Mesenchymal stem cell (in vitro differentiated cells and primary cell): ENCODE measurements around the gene NFATC1.

Experiments
- DNase-seq: peaks from one replicate; pipeline ENCODE4 v3.0.0-alpha.2; 2013
- H2AFZ ChIP-seq: one replicate; pipeline ENCODE4 v1.6.1; 2013; ENCODE audit warnings: low read depth, mild to moderate bottlenecking, control low read depth, inconsistent platforms, low read length, moderate library complexity
- H2AK5ac ChIP-seq: 2 replicates; pipeline ENCODE4 v1.6.1; 2013; ENCODE audit warnings: low read length, moderate library complexity, mild to moderate bottlenecking, inconsistent platforms; ENCODE audit not compliant: severe bottlenecking
- H2BK120ac ChIP-seq: one replicate; pipeline ENCODE4 v1.6.1; 2013; ENCODE audit warnings: low read depth, mild to moderate bottlenecking, inconsistent platforms, low read length, moderate library complexity
- H2BK12ac ChIP-seq, 2 experiments: one replicate each; pipeline ENCODE4 v1.6.1; 2013; ENCODE audit warnings: inconsistent platforms in 2 of 2, low read length in 2 of 2, mild to moderate bottlenecking in 2 of 2, moderate library complexity in 2 of 2, control low read depth in 1 of 2
- H2BK15ac ChIP-seq: one replicate; pipeline ENCODE4 v1.6.1; 2013; ENCODE audit warnings: mild to moderate bottlenecking, low read depth, inconsistent platforms; ENCODE audit not compliant: poor library complexity, severe bottlenecking
- H2BK5ac ChIP-seq: 2 replicates; pipeline ENCODE4 v1.6.1; 2013; ENCODE audit warnings: low read depth, mild to moderate bottlenecking, low read length, control low read depth, inconsistent platforms; ENCODE audit not compliant: poor library complexity, severe bottlenecking
- H3K14ac ChIP-seq, 2 experiments: one replicate each; pipeline ENCODE4 v1.6.1; 2013; ENCODE audit warnings: inconsistent platforms in 2 of 2, low read length in 2 of 2, control low read depth in 1 of 2, mild to moderate bottlenecking in 1 of 2, moderate library complexity in 1 of 2
- H3K18ac ChIP-seq, 2 experiments: one replicate each; pipeline ENCODE4 v1.6.1; 2013; ENCODE audit warnings: inconsistent platforms in 2 of 2, low read length in 2 of 2, control low read depth in 1 of 2, low read depth in 1 of 2, mild to moderate bottlenecking in 1 of 2
- H3K23ac ChIP-seq, 2 experiments: one replicate each; pipeline ENCODE4 v1.6.1; 2013; ENCODE audit warnings: inconsistent platforms in 2 of 2, low read length in 2 of 2, mild to moderate bottlenecking in 2 of 2, moderate library complexity in 2 of 2, control low read depth in 1 of 2
- H3K27ac ChIP-seq: 2 replicates; pipeline ENCODE4 v1.5.1; 2013; ENCODE audit warnings: mild to moderate bottlenecking, moderate library complexity, low read length, control low read depth, inconsistent platforms; ENCODE audit not compliant: poor library complexity, severe bottlenecking
- H3K27me3 ChIP-seq, 2 experiments: 2 replicates each; pipeline versions ENCODE4 v1.6.1 to v1.7.0; 2013; ENCODE audit warnings: low read length in 2 of 2, mild to moderate bottlenecking in 2 of 2, moderate library complexity in 2 of 2, control low read depth in 1 of 2, inconsistent platforms in 1 of 2; ENCODE audit not compliant: control insufficient read depth in 1 of 2, insufficient read depth in 1 of 2
- H3K36me3 ChIP-seq, 2 experiments: 2 replicates each; pipeline versions ENCODE4 v1.6.1 to v1.7.0; 2013; ENCODE audit warnings: low read length in 2 of 2, control low read depth in 1 of 2, inconsistent platforms in 1 of 2, low read depth in 1 of 2, mild to moderate bottlenecking in 1 of 2; ENCODE audit not compliant: insufficient read depth in 2 of 2, control insufficient read depth in 1 of 2
- H3K4ac ChIP-seq, 2 experiments: one replicate each; pipeline ENCODE4 v1.6.1; 2013; ENCODE audit warnings: inconsistent platforms in 2 of 2, low read length in 2 of 2, mild to moderate bottlenecking in 2 of 2, moderate library complexity in 2 of 2, control low read depth in 1 of 2, low read depth in 1 of 2
- H3K4me1 ChIP-seq: 2 replicates; pipeline ENCODE4 v1.6.1; 2013; ENCODE audit warnings: low read depth, low read length, control low read depth; ENCODE audit not compliant: control insufficient read depth, insufficient read depth
- H3K4me2 ChIP-seq: 2 replicates; pipeline ENCODE4 v1.6.1; 2013; ENCODE audit warnings: low read length, mild to moderate bottlenecking, inconsistent platforms; ENCODE audit not compliant: poor library complexity, severe bottlenecking
- H3K4me3 ChIP-seq, 2 experiments: 2 replicates each; pipeline versions ENCODE4 v1.5.1 to v1.7.0; 2013; ENCODE audit warnings: low read length in 2 of 2, mild to moderate bottlenecking in 2 of 2, control low read depth in 1 of 2, low read depth in 1 of 2; ENCODE audit not compliant: insufficient read depth in 1 of 2
- H3K79me1 ChIP-seq: replicated peaks from 2 replicates; pipeline ENCODE4 v1.6.1; 2013; ENCODE audit warnings: mild to moderate bottlenecking, control low read depth, low read length, inconsistent platforms; ENCODE audit not compliant: poor library complexity, severe bottlenecking
- H3K9ac ChIP-seq: 2 replicates; pipeline ENCODE4 v1.7.0; 2013; ENCODE audit warnings: mild to moderate bottlenecking, low read length, moderate library complexity
- H3K9me3 ChIP-seq: 2 replicates; pipeline ENCODE4 v1.7.0; 2013; ENCODE audit warnings: mild to moderate bottlenecking, low read length; ENCODE audit not compliant: control insufficient read depth
- H4K8ac ChIP-seq: one replicate; pipeline ENCODE4 v1.6.1; 2013; ENCODE audit warnings: inconsistent platforms, mild to moderate bottlenecking, low read length, moderate library complexity
- H4K91ac ChIP-seq: one replicate; pipeline ENCODE4 v1.6.1; 2013; ENCODE audit warnings: mild to moderate bottlenecking, low read length, inconsistent platforms
- WGBS: methylation state at CpG from one replicate; pipeline ENCODE4 v1.1.7; 2013; ENCODE audit warnings: mixed read lengths; 5-methylcytosine and 5-hydroxymethylcytosine counted together

Gene NFATC1

GRCh38 chr18:79427368-79428225 lies 31.9 kb downstream of the NFATC1 start:
- Histone ChIP-seq H3K9ac (no peak overlapping the region), H2BK5ac (no peak overlapping the region), H2BK15ac (no peak overlapping the region), H2AFZ (no peak overlapping the region), H2AK5ac (no peak overlapping the region), H3K18ac (peak overlapping the region in 1 of 2 experiments; percentile 64), H3K9me3 (no peaks in the 10 kb centered on the region), H3K36me3 (peaks cover 0 to 8% of the 10 kb centered on the region in 2 experiments), H3K4ac (no peak overlapping the region), H3K4me3 (no peak overlapping the region), H3K23ac (no peak overlapping the region), H3K4me1 (peaks cover 15% of the 10 kb centered on the region), H3K27ac (no peak overlapping the region), H3K27me3 (peaks cover 13 to 17% of the 10 kb centered on the region in 2 experiments), H4K8ac (peak overlapping the region; percentile 1), H3K79me1 (peaks cover 2% of the 10 kb centered on the region), H4K91ac (no peak overlapping the region), H2BK120ac (no peak overlapping the region), H3K14ac (no peak overlapping the region), H3K4me2 (no peak overlapping the region), H2BK12ac (no peak overlapping the region)
- WGBS, result 55% methylated on average over 29 of the region's 29 CpGs
- DNase-seq, result no peak

- Histone ChIP-seq H3K14ac (peak overlapping the region in 1 of 2 experiments; percentile 58), H2BK120ac (no peak overlapping the region)
- 70% methylated on average over 10 of the region's 10 CpGs for WGBS
These were observed 32.6 kb downstream of the NFATC1 start for GRCh38 chr18:79428287-79428686.

GRCh38 chr18:79429381-79429780 lies 33.7 kb downstream of the NFATC1 start:
- H3K79me1 ChIP-seq, result peaks cover 2% of the 10 kb centered on the region
- no peak for DNase-seq
- H2BK5ac ChIP-seq, result no peak overlapping the region
- no peak overlapping the region for H4K91ac ChIP-seq
- H3K27ac ChIP-seq, result no peak overlapping the region
- no peak overlapping the region for H2BK15ac ChIP-seq
- H2BK12ac ChIP-seq, result no peak overlapping the region
- H3K18ac ChIP-seq, result no peak overlapping the region
- H3K4me2 ChIP-seq, result no peak overlapping the region
- no peaks in the 10 kb centered on the region for H3K9me3 ChIP-seq
- H3K4me1 ChIP-seq, result peaks cover 11% of the 10 kb centered on the region
- H2AFZ ChIP-seq, result no peak overlapping the region
- H3K4me3 ChIP-seq, result no peak overlapping the region
- WGBS, result 90% methylated on average over 14 of the region's 14 CpGs
- H3K27me3 ChIP-seq, result peaks cover 6 to 15% of the 10 kb centered on the region in 2 experiments
- H3K14ac ChIP-seq, result no peak overlapping the region
- no peak overlapping the region for H2BK120ac ChIP-seq
- no peak overlapping the region for H4K8ac ChIP-seq
- peaks cover 0 to 12% of the 10 kb centered on the region in 2 experiments for H3K36me3 ChIP-seq
- no peak overlapping the region for H3K23ac ChIP-seq
- no peak overlapping the region for H3K4ac ChIP-seq
- H3K9ac ChIP-seq, result no peak overlapping the region
- no peak overlapping the region for H2AK5ac ChIP-seq

More at GRCh38 chr18:79428287-79428686, 32.6 kb downstream of the NFATC1 start:
- peaks cover 0 to 8% of the 10 kb centered on the region in 2 experiments for H3K36me3 ChIP-seq
- H3K4me2 ChIP-seq, result no peak overlapping the region
- no peak overlapping the region for H2AK5ac ChIP-seq
- H3K4me1 ChIP-seq, result peaks cover 9% of the 10 kb centered on the region
- no peak overlapping the region for H2BK12ac ChIP-seq
- no peak overlapping the region for H3K4me3 ChIP-seq
- H3K79me1 ChIP-seq, result peaks cover 2% of the 10 kb centered on the region
- H2BK5ac ChIP-seq, result no peak overlapping the region
- H3K18ac ChIP-seq, result peak overlapping the region in 1 of 2 experiments; percentile 55
- H3K9me3 ChIP-seq, result no peaks in the 10 kb centered on the region
- no peak overlapping the region for H2BK15ac ChIP-seq
- H2AFZ ChIP-seq, result no peak overlapping the region
- peaks cover 10 to 17% of the 10 kb centered on the region in 2 experiments for H3K27me3 ChIP-seq
- H4K91ac ChIP-seq, result no peak overlapping the region
- H4K8ac ChIP-seq, result no peak overlapping the region
- no peak overlapping the region for H3K9ac ChIP-seq
- no peak for DNase-seq
- H3K4ac ChIP-seq, result no peak overlapping the region
- no peak overlapping the region for H3K23ac ChIP-seq
- no peak overlapping the region for H3K27ac ChIP-seq

GRCh38 chr18:79429785-79430281 lies 34.1 kb downstream of the NFATC1 start:
- H3K36me3 ChIP-seq, result peaks cover 0 to 12% of the 10 kb centered on the region in 2 experiments
- H4K91ac ChIP-seq, result no peak overlapping the region
- no peak overlapping the region for H3K14ac ChIP-seq
- H3K4ac ChIP-seq, result no peak overlapping the region
- H3K27ac ChIP-seq, result no peak overlapping the region
- H3K23ac ChIP-seq, result no peak overlapping the region
- no peak overlapping the region for H4K8ac ChIP-seq
- peaks cover 11% of the 10 kb centered on the region for H3K4me1 ChIP-seq
- no peak overlapping the region for H2BK15ac ChIP-seq
- H2BK12ac ChIP-seq, result no peak overlapping the region
- no peak overlapping the region for H2AK5ac ChIP-seq
- H3K79me1 ChIP-seq, result peaks cover 2% of the 10 kb centered on the region
- H3K27me3 ChIP-seq, result peaks cover 2 to 11% of the 10 kb centered on the region in 2 experiments
- H3K4me2 ChIP-seq, result no peak overlapping the region
- no peak overlapping the region for H3K9ac ChIP-seq
- no peak overlapping the region for H3K4me3 ChIP-seq
- H3K18ac ChIP-seq, result no peak overlapping the region
- H3K9me3 ChIP-seq, result no peaks in the 10 kb centered on the region
- no peak for DNase-seq
- no peak overlapping the region for H2BK120ac ChIP-seq
- no peak overlapping the region for H2AFZ ChIP-seq
- no peak overlapping the region for H2BK5ac ChIP-seq
- 91% methylated on average over 26 of the region's 27 CpGs for WGBS
